ENCODE measurements around the gene ZNF607. TPM values are rescaled to one million over a fixed set of nuclear protein-coding genes. Genes with fewer than 3 reads are reported as not detected.

Gene ZNF607
- total RNA-seq, 2 donors from 2014 or later = 21.6 to 24.0 TPM

DNA sequence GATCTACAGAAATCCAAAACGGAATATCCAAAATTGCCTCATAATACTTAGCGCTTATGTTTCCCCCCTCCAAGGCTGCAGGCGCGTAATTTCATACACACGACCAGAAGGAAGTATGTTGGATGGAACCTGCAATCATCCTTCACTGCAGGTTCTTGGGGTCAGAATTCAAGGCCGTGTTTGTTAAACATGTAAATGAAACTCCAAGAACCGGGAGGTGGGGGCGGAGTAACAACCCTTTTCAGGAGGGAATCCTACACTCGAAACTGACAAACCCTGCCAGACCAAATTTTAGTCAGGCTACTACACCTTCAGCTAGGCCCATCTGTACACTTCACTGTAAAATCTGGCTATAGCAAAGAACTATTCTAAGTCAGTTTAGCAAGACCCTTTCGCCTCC is 1.3 kb downstream of the ZNF607 start:
- Mint-ChIP-seq H3K27me3 (ENCODE audit: insufficient read depth) (no peaks in the 10 kb centered on the region), H3K36me3 (ENCODE audit: low read depth) (peaks cover 30% of the 10 kb centered on the region), H3K9me3 (peaks cover 2% of the 10 kb centered on the region), H3K27ac (no peak overlapping the region), H3K4me1 (peaks cover 16% of the 10 kb centered on the region), H3K4me3 (peak overlapping the region; percentile 86)
- peak; percentile 51 for DNase-seq
- Histone ChIP-seq H3K4me3 (ENCODE audit: low read length) (peak overlapping the region; percentile 85), H3K9me3 (ENCODE audit: control insufficient read depth, low read length) (peaks cover 6% of the 10 kb centered on the region), H3K27me3 (ENCODE audit: control insufficient read depth, insufficient read depth, low read length, poor library complexity, severe bottlenecking) (no peaks in the 10 kb centered on the region), H3K9ac (ENCODE audit: extremely low read depth, low read length, poor library complexity, severe bottlenecking) (no peak overlapping the region), H3K27ac (ENCODE audit: low read depth, low read length) (no peak overlapping the region), H3K36me3 (ENCODE audit: control insufficient read depth, insufficient read depth, low read length) (peaks cover 7% of the 10 kb centered on the region), H3K4me1 (ENCODE audit: control insufficient read depth, insufficient read depth, low read length) (no peaks in the 10 kb centered on the region)
- TF ChIP-seq, protein P1, sequence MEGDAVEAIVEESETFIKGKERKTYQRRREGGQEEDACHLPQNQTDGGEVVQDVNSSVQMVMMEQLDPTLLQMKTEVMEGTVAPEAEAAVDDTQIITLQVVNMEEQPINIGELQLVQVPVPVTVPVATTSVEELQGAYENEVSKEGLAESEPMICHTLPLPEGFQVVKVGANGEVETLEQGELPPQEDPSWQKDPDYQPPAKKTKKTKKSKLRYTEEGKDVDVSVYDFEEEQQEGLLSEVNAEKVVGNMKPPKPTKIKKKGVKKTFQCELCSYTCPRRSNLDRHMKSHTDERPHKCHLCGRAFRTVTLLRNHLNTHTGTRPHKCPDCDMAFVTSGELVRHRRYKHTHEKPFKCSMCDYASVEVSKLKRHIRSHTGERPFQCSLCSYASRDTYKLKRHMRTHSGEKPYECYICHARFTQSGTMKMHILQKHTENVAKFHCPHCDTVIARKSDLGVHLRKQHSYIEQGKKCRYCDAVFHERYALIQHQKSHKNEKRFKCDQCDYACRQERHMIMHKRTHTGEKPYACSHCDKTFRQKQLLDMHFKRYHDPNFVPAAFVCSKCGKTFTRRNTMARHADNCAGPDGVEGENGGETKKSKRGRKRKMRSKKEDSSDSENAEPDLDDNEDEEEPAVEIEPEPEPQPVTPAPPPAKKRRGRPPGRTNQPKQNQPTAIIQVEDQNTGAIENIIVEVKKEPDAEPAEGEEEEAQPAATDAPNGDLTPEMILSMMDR (conservative IDR thresholded peaks at IDR 0.05) = no peak
- whole genome bisulfite sequencing, 2 experiments (ENCODE audit: insufficient coverage in 1 of 2, insufficient read length in 1 of 2) = 54 to 65% methylated on average over 5 to 10 of the region's 10 CpGs

DNA sequence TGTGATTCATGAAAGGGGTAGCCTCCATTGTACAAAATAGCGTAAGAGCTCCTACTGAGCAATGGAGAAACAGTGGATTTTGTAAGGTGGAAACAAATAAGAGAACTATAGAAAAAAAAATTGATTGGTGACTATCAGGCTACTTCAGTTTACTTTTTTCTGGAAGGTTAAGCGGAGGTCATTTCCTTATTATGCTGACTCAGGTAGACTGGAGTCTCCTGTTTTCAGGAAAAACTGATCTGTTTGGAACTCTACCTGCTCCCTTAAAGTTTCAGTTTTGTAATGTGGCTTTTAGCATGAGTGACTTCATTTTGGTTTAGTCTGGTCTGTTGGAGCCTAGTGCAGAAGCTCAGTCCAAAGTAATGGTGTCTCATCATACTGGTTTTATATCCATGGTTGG is 3.4 kb downstream of the ZNF607 start:
- no peak for DNase-seq
- H3K36me3 Mint-ChIP-seq (ENCODE audit: low read depth) = peaks cover 47% of the 10 kb centered on the region
- H3K27me3 Mint-ChIP-seq (ENCODE audit: insufficient read depth) = no peaks in the 10 kb centered on the region
- peaks cover 20% of the 10 kb centered on the region for H3K36me3 ChIP-seq (ENCODE audit: control insufficient read depth, insufficient read depth, low read length)
- no peak overlapping the region for H3K4me3 Mint-ChIP-seq
- H3K4me1 ChIP-seq (ENCODE audit: control insufficient read depth, insufficient read depth, low read length) = no peaks in the 10 kb centered on the region
- H3K4me1 Mint-ChIP-seq = peaks cover 16% of the 10 kb centered on the region
- H3K27me3 ChIP-seq (ENCODE audit: control insufficient read depth, insufficient read depth, low read length, poor library complexity, severe bottlenecking) = no peaks in the 10 kb centered on the region
- no peak overlapping the region for H3K27ac ChIP-seq (ENCODE audit: low read depth, low read length)
- TF ChIP-seq, protein P1 (conservative IDR thresholded peaks at IDR 0.05) = no peak
- H3K27ac Mint-ChIP-seq = no peak overlapping the region
- WGBS, 2 experiments (ENCODE audit: insufficient coverage in 1 of 2, insufficient read length in 1 of 2) = 92 to 100% methylated on average over 2 of the region's 2 CpGs
- H3K9me3 Mint-ChIP-seq = peaks cover 2% of the 10 kb centered on the region
- H3K9ac ChIP-seq (ENCODE audit: extremely low read depth, low read length, poor library complexity, severe bottlenecking) = no peak overlapping the region
- peaks cover 10% of the 10 kb centered on the region for H3K9me3 ChIP-seq (ENCODE audit: control insufficient read depth, low read length)
- H3K4me3 ChIP-seq (ENCODE audit: low read length) = no peak overlapping the region

DNA sequence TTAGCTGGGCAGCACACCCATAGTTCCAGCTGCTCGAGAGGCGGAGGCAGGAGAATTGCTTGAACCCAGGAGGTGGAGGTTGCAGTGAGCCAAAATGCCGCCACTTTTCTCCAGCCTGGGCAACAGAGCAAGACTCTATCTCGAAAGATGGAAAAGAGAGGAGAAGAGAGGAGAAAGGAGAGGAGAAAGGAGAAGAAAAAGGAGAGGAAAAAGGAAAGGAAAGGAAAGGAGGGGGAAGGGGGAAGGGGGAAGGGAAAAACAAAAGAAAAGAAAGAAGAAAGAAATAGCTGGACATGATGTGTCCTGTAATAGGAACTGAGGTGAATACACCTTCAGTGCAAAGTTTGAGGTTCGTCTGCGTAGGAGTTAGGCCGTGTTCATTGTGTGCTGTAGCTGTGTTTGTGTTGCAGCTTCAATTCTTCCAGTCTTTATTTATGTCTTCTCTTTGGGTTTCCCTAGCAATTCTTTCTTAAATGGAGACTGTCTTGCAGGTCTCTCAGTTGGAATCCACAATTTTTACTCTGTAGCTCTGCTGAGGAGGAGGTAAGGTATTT is 13.4 kb downstream of the ZNF607 start:
- H3K4me3 ChIP-seq (ENCODE audit: low read length) = no peak overlapping the region
- H3K27ac ChIP-seq (ENCODE audit: low read depth, low read length) = no peak overlapping the region
- H3K4me1 Mint-ChIP-seq = peaks cover 2% of the 10 kb centered on the region
- no peak for DNase-seq
- H3K36me3 Mint-ChIP-seq (ENCODE audit: low read depth) = peaks cover 82% of the 10 kb centered on the region
- WGBS, 2 experiments (ENCODE audit: insufficient coverage in 1 of 2, insufficient read length in 1 of 2) = 93 to 100% methylated on average over 3 to 7 of the region's 7 CpGs
- H3K9me3 Mint-ChIP-seq = peaks cover 5% of the 10 kb centered on the region
- TF ChIP-seq, protein P1 (conservative IDR thresholded peaks at IDR 0.05) = no peak
- H3K4me1 ChIP-seq (ENCODE audit: control insufficient read depth, insufficient read depth, low read length) = no peaks in the 10 kb centered on the region
- H3K4me3 Mint-ChIP-seq = no peak overlapping the region
- H3K27me3 ChIP-seq (ENCODE audit: control insufficient read depth, insufficient read depth, low read length, poor library complexity, severe bottlenecking) = no peaks in the 10 kb centered on the region
- H3K27ac Mint-ChIP-seq = peak overlapping the region; percentile 75
- peaks cover 67% of the 10 kb centered on the region for H3K36me3 ChIP-seq (ENCODE audit: control insufficient read depth, insufficient read depth, low read length)
- H3K9me3 ChIP-seq (ENCODE audit: control insufficient read depth, low read length) = peaks cover 51% of the 10 kb centered on the region
- no peak overlapping the region for H3K9ac ChIP-seq (ENCODE audit: extremely low read depth, low read length, poor library complexity, severe bottlenecking)
- no peaks in the 10 kb centered on the region for H3K27me3 Mint-ChIP-seq (ENCODE audit: insufficient read depth)
